ENCODE results near the gene SLC2A13. TPM values are rescaled to one million over a fixed set of nuclear protein-coding genes. Genes with fewer than 3 reads are reported as not detected.
"Not testable (repeated sequence)": the region's sequence is repeated elsewhere in the genome, so short reads cannot be mapped to it uniquely, and the experiment has no call there.

The SLC2A13 gene
- total RNA-seq, 1 donor from 2014 or later, result 13.0 TPM

GRCh38 chr12:39935275-39935674, 170.6 kb downstream of the SLC2A13 start:
- no peak for DNase-seq (ENCODE audit: low spot score)

GRCh38 chr12:39931857-39932256, 174.0 kb downstream of the SLC2A13 start:
- DNase-seq (ENCODE audit: low spot score), result no peak

- DNase-seq (ENCODE audit: low spot score), result no peak
These were observed 174.7 kb downstream of the SLC2A13 start for GRCh38 chr12:39931231-39931630.

GRCh38 chr12:39930101-39930500, 175.8 kb downstream of the SLC2A13 start:
- DNase-seq (ENCODE audit: low spot score), result no peak

GRCh38 chr12:39928181-39928899, 177.5 kb downstream of the SLC2A13 start:
- DNase-seq (ENCODE audit: low spot score), result no peak

- DNase-seq (ENCODE audit: low spot score), result no peak
These were observed 182.5 kb downstream of the SLC2A13 start for GRCh38 chr12:39923364-39923763.

GRCh38 chr12:39922598-39922997, 183.3 kb downstream of the SLC2A13 start:
- not testable (repeated sequence) for DNase-seq (ENCODE audit: low spot score)

- no peak for DNase-seq (ENCODE audit: low spot score)
These were observed 185.2 kb downstream of the SLC2A13 start for GRCh38 chr12:39920647-39921046.

GRCh38 chr12:39920222-39920621, 185.7 kb downstream of the SLC2A13 start:
- no peak for DNase-seq (ENCODE audit: low spot score)

- DNase-seq (ENCODE audit: low spot score), result no peak
These were observed 186.1 kb downstream of the SLC2A13 start for GRCh38 chr12:39919790-39920189.

GRCh38 chr12:39915249-39915648, 190.6 kb downstream of the SLC2A13 start:
- no peak for DNase-seq (ENCODE audit: low spot score)

- DNase-seq (ENCODE audit: low spot score), result no peak
These were observed 193.5 kb downstream of the SLC2A13 start for GRCh38 chr12:39912211-39912980.

GRCh38 chr12:39906237-39906636, 199.6 kb downstream of the SLC2A13 start:
- DNase-seq (ENCODE audit: low spot score), result no peak

- no peak for DNase-seq (ENCODE audit: low spot score)
These were observed 200.7 kb downstream of the SLC2A13 start for GRCh38 chr12:39905152-39905551.

GRCh38 chr12:39902821-39903220, 203.1 kb downstream of the SLC2A13 start:
- DNase-seq (ENCODE audit: low spot score), result no peak

GRCh38 chr12:39897315-39897714, 208.6 kb downstream of the SLC2A13 start:
- DNase-seq (ENCODE audit: low spot score), result no peak

GRCh38 chr12:39893388-39893787, 212.5 kb downstream of the SLC2A13 start:
- DNase-seq (ENCODE audit: low spot score), result not testable (repeated sequence)

- DNase-seq (ENCODE audit: low spot score), result no peak
These were observed 213.7 kb downstream of the SLC2A13 start for GRCh38 chr12:39892146-39892545.

- no peak for DNase-seq (ENCODE audit: low spot score)
These were observed 218.0 kb downstream of the SLC2A13 start for GRCh38 chr12:39887856-39888255.

- no peak for DNase-seq (ENCODE audit: low spot score)
These were observed 219.8 kb downstream of the SLC2A13 start for GRCh38 chr12:39886106-39886505.

- DNase-seq (ENCODE audit: low spot score), result no peak
These were observed 221.2 kb downstream of the SLC2A13 start for GRCh38 chr12:39884616-39885125.

- DNase-seq (ENCODE audit: low spot score), result no peak
These were observed 222.5 kb downstream of the SLC2A13 start for GRCh38 chr12:39883411-39883810.
